Measurements from ENCODE around the gene MTREX. TPM values are rescaled to one million over a fixed set of nuclear protein-coding genes. Genes with fewer than 3 reads are reported as not detected.

MTREX gene
- total and polyA plus RNA-seq, 10 of the 15 experiments (the other 5 are each of a cell fraction or from before 2014, with no cell fraction given) = 20.1 to 102 (median 49.0) TPM

DNA sequence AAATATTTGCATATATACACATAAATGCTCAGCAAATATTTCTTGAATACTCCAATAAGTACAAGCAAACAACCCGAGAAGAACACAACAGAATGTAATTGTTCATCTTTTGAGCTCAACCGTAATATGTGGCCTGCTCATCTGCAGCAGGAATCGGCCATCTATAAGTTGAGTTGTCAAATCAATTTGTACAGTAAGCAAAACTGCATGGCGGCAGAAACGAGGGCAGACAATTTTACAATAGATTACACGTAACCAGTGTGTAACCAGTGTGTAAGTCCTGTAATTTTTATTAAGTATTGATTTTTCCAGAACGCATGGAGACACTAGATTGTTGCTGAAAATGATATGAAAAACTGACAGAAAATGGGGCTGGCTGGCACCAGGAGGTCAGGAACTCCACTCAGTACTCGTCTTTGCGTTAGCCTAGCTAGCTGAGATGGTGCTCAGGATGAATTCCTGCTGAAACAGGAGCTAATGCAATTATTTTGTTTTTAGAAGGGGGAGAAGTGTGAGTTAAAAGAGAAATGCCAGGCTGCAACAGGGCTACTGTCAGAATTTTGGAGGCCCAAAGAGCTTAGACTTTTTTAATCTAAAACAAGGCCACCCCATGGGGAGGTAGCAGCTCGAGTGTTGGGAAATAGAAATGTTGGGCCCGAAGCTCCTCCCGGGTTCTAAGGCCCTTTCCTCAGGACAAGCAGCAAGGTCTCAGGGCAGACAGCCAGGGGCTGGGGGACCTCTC is 977 bp upstream of the MTREX start:
- RAD21 ChIA-PET (ENCODE audit: unreplicated experiment) = interaction anchor here (0.9 to 1.3 kb wide), 4 partner anchors 10 to 385 kb away, joined by 3 to 5 read pairs (median 4); no protein-coding TSS in a partner anchor
- H3K9ac ChIP-seq (ENCODE audit: control insufficient read depth, insufficient read depth, low read length) = peak overlapping the region; percentile 90
- peak overlapping the region; percentile 80 for H3K27ac ChIP-seq (ENCODE audit: control insufficient read depth, insufficient read depth)
- SMC1A ChIA-PET (ENCODE audit: uncharacterized antibody, unreplicated experiment) = interaction anchor here (0.6 to 1.5 kb wide), 4 partner anchors 10 to 86 kb away, joined by 3 to 4 read pairs (median 4); no protein-coding TSS in a partner anchor
- in situ Hi-C loops (cut with MboI) (loop anchor here (25.0 kb wide), 1 partner anchor 1880 kb away; no protein-coding TSS in a partner anchor), intact Hi-C loops (cut with micrococcal nuclease; ENCODE audit: unreplicated experiment) (loop anchor here (5.0 kb wide), 1 partner anchor 135 kb away; the partner anchor contains the start of gene CDC20B)
- peaks cover 0 to 2% of the 10 kb centered on the region in 2 experiments; a peak in 1 of 4 replicates for H3K36me3 ChIP-seq (ENCODE audit: control insufficient read depth in 2 of 2, insufficient read depth in 2 of 2, low read length in 1 of 2)
- peaks cover 80% of the 10 kb centered on the region for H3K79me2 ChIP-seq (ENCODE audit: control insufficient read depth, insufficient read depth, low read length)
- POLR2A ChIA-PET = interaction anchor here (0.9 to 1.1 kb wide), 5 partner anchors 8 to 637 kb away, joined by 3 to 7 read pairs (median 3); no protein-coding TSS in a partner anchor
- peak overlapping the region; percentile 85 for H3K4me3 ChIP-seq
- peak overlapping the region; percentile 46 for H3K4me2 ChIP-seq (ENCODE audit: control insufficient read depth, insufficient read depth)
- DNase-seq (ENCODE audit: low read depth, low spot score) (no peak), FAIRE-seq (no peak), ATAC-seq (peak; percentile 7)
- H3K27me3 ChIP-seq (replicated peaks in 1 of 2; ENCODE audit: control insufficient read depth in 2 of 2, insufficient read depth in 2 of 2, low read length in 1 of 2) = no peaks in the 10 kb centered on the region
- no peaks in the 10 kb centered on the region for H3K4me1 ChIP-seq (ENCODE audit: control insufficient read depth, insufficient read depth, low read length)
- WGBS (ENCODE audit: insufficient coverage, insufficient replicate concordance, low lambda C conversion rate, missing lambda C conversion rate) = 13% methylated on average over 12 of the region's 12 CpGs
- BruUV-seq (replicated peaks) = TSS peak; percentile 66
- TF ChIP-seq, protein P1, sequence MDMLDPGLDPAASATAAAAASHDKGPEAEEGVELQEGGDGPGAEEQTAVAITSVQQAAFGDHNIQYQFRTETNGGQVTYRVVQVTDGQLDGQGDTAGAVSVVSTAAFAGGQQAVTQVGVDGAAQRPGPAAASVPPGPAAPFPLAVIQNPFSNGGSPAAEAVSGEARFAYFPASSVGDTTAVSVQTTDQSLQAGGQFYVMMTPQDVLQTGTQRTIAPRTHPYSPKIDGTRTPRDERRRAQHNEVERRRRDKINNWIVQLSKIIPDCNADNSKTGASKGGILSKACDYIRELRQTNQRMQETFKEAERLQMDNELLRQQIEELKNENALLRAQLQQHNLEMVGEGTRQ (IDR thresholded peaks at IDR 0.05; ENCODE audit: borderline replicate concordance, low read depth, low read length) = no peak
- TF ChIP-seq, protein P2, sequence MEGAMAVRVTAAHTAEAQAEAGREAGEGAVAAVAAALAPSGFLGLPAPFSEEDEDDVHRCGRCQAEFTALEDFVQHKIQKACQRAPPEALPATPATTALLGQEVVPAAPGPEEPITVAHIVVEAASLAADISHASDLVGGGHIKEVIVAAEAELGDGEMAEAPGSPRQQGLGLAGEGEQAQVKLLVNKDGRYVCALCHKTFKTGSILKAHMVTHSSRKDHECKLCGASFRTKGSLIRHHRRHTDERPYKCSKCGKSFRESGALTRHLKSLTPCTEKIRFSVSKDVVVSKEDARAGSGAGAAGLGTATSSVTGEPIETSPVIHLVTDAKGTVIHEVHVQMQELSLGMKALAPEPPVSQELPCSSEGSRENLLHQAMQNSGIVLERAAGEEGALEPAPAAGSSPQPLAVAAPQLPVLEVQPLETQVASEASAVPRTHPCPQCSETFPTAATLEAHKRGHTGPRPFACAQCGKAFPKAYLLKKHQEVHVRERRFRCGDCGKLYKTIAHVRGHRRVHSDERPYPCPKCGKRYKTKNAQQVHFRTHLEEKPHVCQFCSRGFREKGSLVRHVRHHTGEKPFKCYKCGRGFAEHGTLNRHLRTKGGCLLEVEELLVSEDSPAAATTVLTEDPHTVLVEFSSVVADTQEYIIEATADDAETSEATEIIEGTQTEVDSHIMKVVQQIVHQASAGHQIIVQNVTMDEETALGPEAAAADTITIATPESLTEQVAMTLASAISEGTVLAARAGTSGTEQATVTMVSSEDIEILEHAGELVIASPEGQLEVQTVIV (IDR thresholded peaks at IDR 0.05; ENCODE audit: borderline replicate concordance, partially characterized antibody) = no peak
- TF ChIP-seq MTA2 (IDR thresholded peaks at IDR 0.05; ENCODE audit: low read depth) (no peak), EED (IDR thresholded peaks at IDR 0.05; ENCODE audit: low read depth) (no peak), NBN (IDR thresholded peaks at IDR 0.05) (no peak), JUND (IDR thresholded peaks at IDR 0.05; ENCODE audit: low read depth, low read length) (no peak), KLF5 (IDR thresholded peaks at IDR 0.05; ENCODE audit: partially characterized antibody) (no peak), STAT1 (conservative IDR thresholded peaks at IDR 0.05) (no peak), CREB1 (IDR thresholded peaks at IDR 0.05; ENCODE audit: low read depth) (no peak), HDAC6 (IDR thresholded peaks at IDR 0.05; ENCODE audit: unreplicated experiment) (no peak), YY1 (IDR thresholded peaks at IDR 0.05; ENCODE audit: low read depth, low read length) (no peak), ESRRA (IDR thresholded peaks at IDR 0.05; ENCODE audit: low read length) (no peak), MYC (IDR thresholded peaks at IDR 0.05; ENCODE audit: insufficient read depth, insufficient read length, insufficient replicate concordance, low read length, severe bottlenecking) (no peak)
- TF ChIP-seq, protein P3, sequence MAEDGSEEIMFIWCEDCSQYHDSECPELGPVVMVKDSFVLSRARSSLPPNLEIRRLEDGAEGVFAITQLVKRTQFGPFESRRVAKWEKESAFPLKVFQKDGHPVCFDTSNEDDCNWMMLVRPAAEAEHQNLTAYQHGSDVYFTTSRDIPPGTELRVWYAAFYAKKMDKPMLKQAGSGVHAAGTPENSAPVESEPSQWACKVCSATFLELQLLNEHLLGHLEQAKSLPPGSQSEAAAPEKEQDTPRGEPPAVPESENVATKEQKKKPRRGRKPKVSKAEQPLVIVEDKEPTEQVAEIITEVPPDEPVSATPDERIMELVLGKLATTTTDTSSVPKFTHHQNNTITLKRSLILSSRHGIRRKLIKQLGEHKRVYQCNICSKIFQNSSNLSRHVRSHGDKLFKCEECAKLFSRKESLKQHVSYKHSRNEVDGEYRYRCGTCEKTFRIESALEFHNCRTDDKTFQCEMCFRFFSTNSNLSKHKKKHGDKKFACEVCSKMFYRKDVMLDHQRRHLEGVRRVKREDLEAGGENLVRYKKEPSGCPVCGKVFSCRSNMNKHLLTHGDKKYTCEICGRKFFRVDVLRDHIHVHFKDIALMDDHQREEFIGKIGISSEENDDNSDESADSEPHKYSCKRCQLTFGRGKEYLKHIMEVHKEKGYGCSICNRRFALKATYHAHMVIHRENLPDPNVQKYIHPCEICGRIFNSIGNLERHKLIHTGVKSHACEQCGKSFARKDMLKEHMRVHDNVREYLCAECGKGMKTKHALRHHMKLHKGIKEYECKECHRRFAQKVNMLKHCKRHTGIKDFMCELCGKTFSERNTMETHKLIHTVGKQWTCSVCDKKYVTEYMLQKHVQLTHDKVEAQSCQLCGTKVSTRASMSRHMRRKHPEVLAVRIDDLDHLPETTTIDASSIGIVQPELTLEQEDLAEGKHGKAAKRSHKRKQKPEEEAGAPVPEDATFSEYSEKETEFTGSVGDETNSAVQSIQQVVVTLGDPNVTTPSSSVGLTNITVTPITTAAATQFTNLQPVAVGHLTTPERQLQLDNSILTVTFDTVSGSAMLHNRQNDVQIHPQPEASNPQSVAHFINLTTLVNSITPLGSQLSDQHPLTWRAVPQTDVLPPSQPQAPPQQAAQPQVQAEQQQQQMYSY (CRISPR knock-in tag; IDR thresholded peaks at IDR 0.05) = no peak
- TF ChIP-seq, protein P4, sequence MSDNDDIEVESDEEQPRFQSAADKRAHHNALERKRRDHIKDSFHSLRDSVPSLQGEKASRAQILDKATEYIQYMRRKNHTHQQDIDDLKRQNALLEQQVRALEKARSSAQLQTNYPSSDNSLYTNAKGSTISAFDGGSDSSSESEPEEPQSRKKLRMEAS (IDR thresholded peaks at IDR 0.05; ENCODE audit: low read depth, low read length) = no peak
- peak overlapping the region; percentile 69 for H2AFZ ChIP-seq (ENCODE audit: control insufficient read depth, low read depth, low read length)
- H4K20me1 ChIP-seq (ENCODE audit: control insufficient read depth, insufficient read depth) = no peaks in the 10 kb centered on the region
- CTCF ChIA-PET = interaction anchor here (0.7 to 2.3 kb wide), 7 partner anchors 9 to 1929 kb away, joined by 3 to 8 read pairs (median 3); no protein-coding TSS in a partner anchor
- peaks cover 2% of the 10 kb centered on the region; the same call in 2 of the 3 replicates for H3K9me3 ChIP-seq (replicated peaks; ENCODE audit: control insufficient read depth, insufficient read depth, low read length)
